PFSK-1 (cell line): ENCODE results near the gene CYRIA.

Experiments
- REST ChIP-seq, 2 experiments: IDR thresholded peaks; 2 replicates each; pipeline versions ENCODE4 v1.6.1 to v1.8.0; 2011 to 2012; ENCODE audit warnings: low read depth in 2 of 2, low read length in 2 of 2, control low read depth in 1 of 2, inconsistent platforms in 1 of 2, mild to moderate bottlenecking in 1 of 2, moderate library complexity in 1 of 2; ENCODE audit not compliant: insufficient read depth in 1 of 2
- TAF1 ChIP-seq: IDR thresholded peaks from 2 replicates; pipeline ENCODE4 v1.6.1; 2012; ENCODE audit warnings: low read length, control low read depth, borderline replicate concordance; ENCODE audit not compliant: insufficient read depth

- TF ChIP-seq REST (IDR thresholded peaks at IDR 0.05; ENCODE audit: insufficient read depth in 1 of 2, low read depth in 2 of 2, low read length in 2 of 2) (no peak), TAF1 (no peak)
Measured at GRCh38 chr2:16700551-16701259, 35.1 kb upstream of the CYRIA start.
